ENCODE results near the gene FOXP1. TPM values are rescaled to one million over a fixed set of nuclear protein-coding genes. Genes with fewer than 3 reads are reported as not detected.

The FOXP1 gene
- total and polyA plus RNA-seq, 2 of the 8 experiments (the other 6 are each of a cell fraction or from before 2014, with no cell fraction given): 13.9 to 25.4 TPM

DNA sequence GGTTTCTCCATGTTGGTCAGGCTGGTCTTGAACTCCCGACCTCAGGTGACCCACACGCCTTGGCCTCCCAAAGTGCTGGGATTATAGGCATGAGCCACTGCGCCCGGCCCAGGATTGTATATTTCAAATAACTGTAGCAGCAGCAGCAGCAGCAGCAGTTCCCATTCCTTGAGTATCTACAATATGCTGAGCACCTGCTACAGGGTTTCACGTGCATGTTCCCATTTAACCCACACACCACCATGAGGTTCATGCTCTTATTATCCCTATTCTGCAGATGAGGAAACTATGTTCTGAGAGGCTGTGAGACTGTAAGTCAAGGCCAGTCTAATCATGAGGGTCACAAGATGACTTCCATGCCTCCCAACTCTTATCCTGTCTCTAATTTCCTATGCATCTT, 30.9 kb upstream of the FOXP1 start:
- H4K8ac ChIP-seq (ENCODE audit: extremely low read depth, insufficient read depth, low read length): no peak overlapping the region
- no peak overlapping the region for H3K4me2 ChIP-seq (ENCODE audit: insufficient read depth in 1 of 2, low read depth in 2 of 2, low read length in 2 of 2)
- H2AFZ ChIP-seq (ENCODE audit: low read length): no peak overlapping the region
- no peak overlapping the region for H2BK12ac ChIP-seq (ENCODE audit: low read depth, low read length)
- H2BK15ac ChIP-seq (ENCODE audit: low read length): no peak overlapping the region
- no peak overlapping the region for H3K18ac ChIP-seq (ENCODE audit: extremely low read depth, low read length)
- H3K4me3 ChIP-seq (ENCODE audit: extremely low read depth in 1 of 4, insufficient read depth in 2 of 4, low read depth in 3 of 4, low read length in 4 of 4): no peak overlapping the region
- H3K79me2 ChIP-seq (ENCODE audit: control insufficient read depth in 1 of 2, insufficient read depth in 2 of 2, low read length in 2 of 2): no peaks in the 10 kb centered on the region
- H3K23me2 ChIP-seq (ENCODE audit: low read depth, low read length): no peaks in the 10 kb centered on the region
- CTCF ChIA-PET (ENCODE audit: partially characterized antibody): no interaction called here
- no peak overlapping the region for H3K56ac ChIP-seq (replicated peaks; ENCODE audit: insufficient read length, low read depth, low read length)
- H4K20me1 ChIP-seq (replicated peaks in 1 of 2; ENCODE audit: control insufficient read depth in 1 of 2, insufficient read depth in 2 of 2, low read length in 2 of 2): no peaks in the 10 kb centered on the region
- H2AK5ac ChIP-seq (ENCODE audit: low read depth, low read length): no peak overlapping the region
- POLR2A ChIA-PET (ENCODE audit: partially characterized antibody): no interaction called here
- H3K79me1 ChIP-seq (ENCODE audit: low read depth, low read length): no peaks in the 10 kb centered on the region
- WGBS, 2 experiments (ENCODE audit: extremely low coverage in 1 of 2, insufficient coverage in 1 of 2, insufficient read length in 1 of 2, insufficient replicate concordance in 2 of 2, low coverage in 1 of 2, low lambda C conversion rate in 2 of 2, missing lambda C conversion rate in 1 of 2): 94% methylated on average over 5 of the region's 5 CpGs; no CpG with 5 or more reads in 1 of the 2 experiments
- no peaks in the 10 kb centered on the region for H3K4me1 ChIP-seq (replicated peaks in 1 of 4; ENCODE audit: control insufficient read depth in 3 of 4, insufficient read depth in 4 of 4, low read length in 3 of 4)
- H2BK20ac ChIP-seq (ENCODE audit: low read length): no peak overlapping the region
- DNase-seq (ENCODE audit: low read depth in 1 of 2, low spot score in 2 of 2): no peak
- no peak overlapping the region for H2BK120ac ChIP-seq (replicated peaks; ENCODE audit: low read depth, low read length)
- no peak overlapping the region for H3K27ac ChIP-seq (ENCODE audit: low read depth, low read length)
- H3K36me3 ChIP-seq (ENCODE audit: control insufficient read depth in 2 of 4, insufficient read depth in 4 of 4, low read length in 3 of 4): no peaks in the 10 kb centered on the region
- no peak overlapping the region for H3K23ac ChIP-seq (ENCODE audit: insufficient read length)
- no peak for FAIRE-seq
- H4K91ac ChIP-seq (replicated peaks; ENCODE audit: insufficient read length, low read length): no peak overlapping the region
- no peak overlapping the region for H2BK5ac ChIP-seq (ENCODE audit: low read depth, low read length)
- no peak overlapping the region for H4K5ac ChIP-seq (ENCODE audit: insufficient read length, low read depth, low read length)
- no peaks in the 10 kb centered on the region for H3K9me3 ChIP-seq (ENCODE audit: insufficient read depth in 2 of 2, low read depth in 1 of 2, low read length in 1 of 2)
- no peak overlapping the region for H3K9ac ChIP-seq (replicated peaks in 1 of 4; ENCODE audit: extremely low read depth in 1 of 4, low read depth in 3 of 4, low read length in 3 of 4)
- H3K14ac ChIP-seq (ENCODE audit: insufficient read length): no peak overlapping the region
- no peaks in the 10 kb centered on the region for H3K27me3 ChIP-seq (replicated peaks in 1 of 4; ENCODE audit: control insufficient read depth in 3 of 4, extremely low read depth in 1 of 4, insufficient read depth in 3 of 4, low read length in 3 of 4)
- H3K4ac ChIP-seq (replicated peaks; ENCODE audit: insufficient read length, low read depth, low read length): no peak overlapping the region
- TF ChIP-seq, protein P1, sequence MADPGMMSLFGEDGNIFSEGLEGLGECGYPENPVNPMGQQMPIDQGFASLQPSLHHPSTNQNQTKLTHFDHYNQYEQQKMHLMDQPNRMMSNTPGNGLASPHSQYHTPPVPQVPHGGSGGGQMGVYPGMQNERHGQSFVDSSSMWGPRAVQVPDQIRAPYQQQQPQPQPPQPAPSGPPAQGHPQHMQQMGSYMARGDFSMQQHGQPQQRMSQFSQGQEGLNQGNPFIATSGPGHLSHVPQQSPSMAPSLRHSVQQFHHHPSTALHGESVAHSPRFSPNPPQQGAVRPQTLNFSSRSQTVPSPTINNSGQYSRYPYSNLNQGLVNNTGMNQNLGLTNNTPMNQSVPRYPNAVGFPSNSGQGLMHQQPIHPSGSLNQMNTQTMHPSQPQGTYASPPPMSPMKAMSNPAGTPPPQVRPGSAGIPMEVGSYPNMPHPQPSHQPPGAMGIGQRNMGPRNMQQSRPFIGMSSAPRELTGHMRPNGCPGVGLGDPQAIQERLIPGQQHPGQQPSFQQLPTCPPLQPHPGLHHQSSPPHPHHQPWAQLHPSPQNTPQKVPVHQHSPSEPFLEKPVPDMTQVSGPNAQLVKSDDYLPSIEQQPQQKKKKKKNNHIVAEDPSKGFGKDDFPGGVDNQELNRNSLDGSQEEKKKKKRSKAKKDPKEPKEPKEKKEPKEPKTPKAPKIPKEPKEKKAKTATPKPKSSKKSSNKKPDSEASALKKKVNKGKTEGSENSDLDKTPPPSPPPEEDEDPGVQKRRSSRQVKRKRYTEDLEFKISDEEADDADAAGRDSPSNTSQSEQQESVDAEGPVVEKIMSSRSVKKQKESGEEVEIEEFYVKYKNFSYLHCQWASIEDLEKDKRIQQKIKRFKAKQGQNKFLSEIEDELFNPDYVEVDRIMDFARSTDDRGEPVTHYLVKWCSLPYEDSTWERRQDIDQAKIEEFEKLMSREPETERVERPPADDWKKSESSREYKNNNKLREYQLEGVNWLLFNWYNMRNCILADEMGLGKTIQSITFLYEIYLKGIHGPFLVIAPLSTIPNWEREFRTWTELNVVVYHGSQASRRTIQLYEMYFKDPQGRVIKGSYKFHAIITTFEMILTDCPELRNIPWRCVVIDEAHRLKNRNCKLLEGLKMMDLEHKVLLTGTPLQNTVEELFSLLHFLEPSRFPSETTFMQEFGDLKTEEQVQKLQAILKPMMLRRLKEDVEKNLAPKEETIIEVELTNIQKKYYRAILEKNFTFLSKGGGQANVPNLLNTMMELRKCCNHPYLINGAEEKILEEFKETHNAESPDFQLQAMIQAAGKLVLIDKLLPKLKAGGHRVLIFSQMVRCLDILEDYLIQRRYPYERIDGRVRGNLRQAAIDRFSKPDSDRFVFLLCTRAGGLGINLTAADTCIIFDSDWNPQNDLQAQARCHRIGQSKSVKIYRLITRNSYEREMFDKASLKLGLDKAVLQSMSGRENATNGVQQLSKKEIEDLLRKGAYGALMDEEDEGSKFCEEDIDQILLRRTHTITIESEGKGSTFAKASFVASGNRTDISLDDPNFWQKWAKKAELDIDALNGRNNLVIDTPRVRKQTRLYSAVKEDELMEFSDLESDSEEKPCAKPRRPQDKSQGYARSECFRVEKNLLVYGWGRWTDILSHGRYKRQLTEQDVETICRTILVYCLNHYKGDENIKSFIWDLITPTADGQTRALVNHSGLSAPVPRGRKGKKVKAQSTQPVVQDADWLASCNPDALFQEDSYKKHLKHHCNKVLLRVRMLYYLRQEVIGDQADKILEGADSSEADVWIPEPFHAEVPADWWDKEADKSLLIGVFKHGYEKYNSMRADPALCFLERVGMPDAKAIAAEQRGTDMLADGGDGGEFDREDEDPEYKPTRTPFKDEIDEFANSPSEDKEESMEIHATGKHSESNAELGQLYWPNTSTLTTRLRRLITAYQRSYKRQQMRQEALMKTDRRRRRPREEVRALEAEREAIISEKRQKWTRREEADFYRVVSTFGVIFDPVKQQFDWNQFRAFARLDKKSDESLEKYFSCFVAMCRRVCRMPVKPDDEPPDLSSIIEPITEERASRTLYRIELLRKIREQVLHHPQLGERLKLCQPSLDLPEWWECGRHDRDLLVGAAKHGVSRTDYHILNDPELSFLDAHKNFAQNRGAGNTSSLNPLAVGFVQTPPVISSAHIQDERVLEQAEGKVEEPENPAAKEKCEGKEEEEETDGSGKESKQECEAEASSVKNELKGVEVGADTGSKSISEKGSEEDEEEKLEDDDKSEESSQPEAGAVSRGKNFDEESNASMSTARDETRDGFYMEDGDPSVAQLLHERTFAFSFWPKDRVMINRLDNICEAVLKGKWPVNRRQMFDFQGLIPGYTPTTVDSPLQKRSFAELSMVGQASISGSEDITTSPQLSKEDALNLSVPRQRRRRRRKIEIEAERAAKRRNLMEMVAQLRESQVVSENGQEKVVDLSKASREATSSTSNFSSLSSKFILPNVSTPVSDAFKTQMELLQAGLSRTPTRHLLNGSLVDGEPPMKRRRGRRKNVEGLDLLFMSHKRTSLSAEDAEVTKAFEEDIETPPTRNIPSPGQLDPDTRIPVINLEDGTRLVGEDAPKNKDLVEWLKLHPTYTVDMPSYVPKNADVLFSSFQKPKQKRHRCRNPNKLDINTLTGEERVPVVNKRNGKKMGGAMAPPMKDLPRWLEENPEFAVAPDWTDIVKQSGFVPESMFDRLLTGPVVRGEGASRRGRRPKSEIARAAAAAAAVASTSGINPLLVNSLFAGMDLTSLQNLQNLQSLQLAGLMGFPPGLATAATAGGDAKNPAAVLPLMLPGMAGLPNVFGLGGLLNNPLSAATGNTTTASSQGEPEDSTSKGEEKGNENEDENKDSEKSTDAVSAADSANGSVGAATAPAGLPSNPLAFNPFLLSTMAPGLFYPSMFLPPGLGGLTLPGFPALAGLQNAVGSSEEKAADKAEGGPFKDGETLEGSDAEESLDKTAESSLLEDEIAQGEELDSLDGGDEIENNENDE (IDR thresholded peaks at IDR 0.05; ENCODE audit: insufficient replicate concordance, low read length): no peak

All from H1 (cell line).